ENCODE measurements around the gene TFCP2. TPM values are rescaled to one million over a fixed set of nuclear protein-coding genes. Genes with fewer than 3 reads are reported as not detected.
A peak's percentile ranks its signal among the peaks of the same experiment; 100 is the strongest.

Gene TFCP2
- total and polyA plus RNA-seq, 4 experiments from 2014 or later: 6.0 to 40.0 (median 25.9) TPM

DNA sequence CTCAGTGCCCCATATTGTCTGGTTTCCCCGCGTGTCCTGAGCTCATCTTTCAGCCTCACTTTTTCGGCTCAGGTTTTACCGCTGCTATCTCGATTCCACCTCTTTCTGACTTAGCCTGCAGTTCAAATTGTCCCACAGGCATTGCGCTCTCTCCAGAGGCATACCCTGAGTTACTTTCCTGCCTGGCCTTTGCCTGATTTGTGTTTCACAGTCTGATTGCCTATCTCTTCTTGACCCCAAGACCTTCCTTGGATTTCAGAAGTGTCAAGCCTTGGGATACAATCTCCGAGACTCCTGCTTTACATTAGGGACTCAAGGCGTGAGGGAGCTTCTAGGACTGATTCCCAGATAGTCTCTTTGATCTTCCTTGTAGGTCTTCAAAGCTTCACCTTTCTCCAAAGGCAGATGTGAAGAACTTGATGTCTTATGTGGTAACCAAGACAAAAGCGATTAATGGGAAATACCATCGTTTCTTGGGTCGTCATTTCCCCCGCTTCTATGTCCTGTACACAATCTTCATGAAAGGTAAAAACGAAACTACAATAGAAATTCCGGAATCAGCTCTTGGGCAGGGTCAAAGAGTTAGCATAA is 124.2 kb downstream of the TFCP2 start:
- peak; percentile 20 to 70 (median 57) for DNase-seq

DNA sequence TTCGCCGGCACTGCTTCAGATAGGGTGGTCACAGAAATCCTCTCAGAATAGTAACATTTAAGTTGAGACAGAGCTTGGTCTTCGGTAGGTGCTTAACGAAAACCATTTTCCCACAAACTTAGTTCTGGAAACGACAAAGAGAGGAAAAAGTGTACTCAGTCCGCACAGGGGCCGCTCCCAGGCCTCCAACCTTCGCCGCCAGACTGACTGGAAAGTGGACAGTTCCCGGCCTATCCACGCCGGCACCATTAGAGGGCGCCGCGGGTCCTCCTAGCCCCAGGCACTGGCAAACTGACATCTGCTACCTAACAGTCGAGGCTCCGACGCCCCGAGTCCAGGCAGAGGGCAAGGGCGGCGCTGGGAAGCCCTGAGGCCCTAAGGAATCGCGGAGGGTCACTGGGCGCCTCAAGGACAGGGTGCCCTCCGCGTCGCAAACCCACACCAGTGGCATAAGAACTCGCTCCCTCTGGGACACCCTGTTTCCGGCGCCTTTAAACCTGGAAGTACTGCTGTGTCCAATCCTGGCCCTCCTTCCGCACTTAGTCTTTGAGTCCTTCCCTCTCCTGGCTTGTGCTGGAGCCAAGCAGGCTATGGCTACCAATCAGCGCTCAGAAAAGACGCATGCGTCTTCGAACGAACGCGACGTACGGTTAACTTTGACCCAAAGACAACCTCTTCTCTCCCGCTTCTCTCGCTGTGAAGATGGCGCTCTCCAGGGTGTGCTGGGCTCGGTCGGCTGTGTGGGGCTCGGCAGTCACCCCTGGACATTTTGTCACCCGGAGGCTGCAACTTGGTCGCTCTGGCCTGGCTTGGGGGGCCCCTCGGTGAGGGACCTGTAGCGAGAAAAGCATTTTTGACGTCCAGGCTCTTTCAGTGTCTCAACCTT is 125.0 kb downstream of the TFCP2 start, which contains the start of gene LETMD1:
LETMD1 (plus strand) TSS at position 673 of the 886 bp plus-strand sequence; CDS start at position 703, 30 bp downstream.
- Mint-ChIP-seq H3K4me3 (peak within 1 kb of the TSS; percentile 93 to 98 (median 95)), H3K27me3 (no peaks in the 10 kb centered on the region), H3K27ac (peak within 1 kb of the TSS; percentile 95 to 99 (median 97)), H3K4me1 (peaks cover 15 to 40% (median 28%) of the 10 kb centered on the region in 4 donors), H3K9me3 (peaks cover 0 to 1% (median 0%) of the 10 kb centered on the region in 8 donors), H3K36me3 (peaks cover 13 to 28% of the 10 kb centered on the region in 2 donors)
- ChIA-PET POLR2A (ENCODE audit: partially characterized antibody) (interaction anchor here (0.5 to 3.7 kb wide), 15 partner anchors 13 to 293 kb away, joined by 3 to 32 read pairs (median 5); partner anchors contain the start of genes ATF1, CSRNP2, DAZAP2 and POU6F1), CTCF (ENCODE audit: partially characterized antibody) (interaction anchor here (0.8 to 6.3 kb wide), 11 partner anchors 16 to 936 kb away, joined by 3 to 26 read pairs (median 3); partner anchors contain the start of genes COX14, CSRNP2 and SLC11A2)
- H3K4me3 ChIP-seq (ENCODE audit: low read length in 2 of 2): peak within 1 kb of the TSS; percentile 92 to 98
- H3K4me1 ChIP-seq (ENCODE audit: insufficient read depth, low read length): peaks cover 27% of the 10 kb centered on the region
- H3K27me3 ChIP-seq (ENCODE audit: insufficient read depth, low read length): no peaks in the 10 kb centered on the region
- H3K9me3 ChIP-seq (ENCODE audit: control insufficient read depth in 1 of 2, low read length in 2 of 2): no peaks in the 10 kb centered on the region
- DNase-seq: peak; percentile 94 to 97 (median 96)
- H3K27ac ChIP-seq (ENCODE audit: low read depth, low read length): peak within 1 kb of the TSS; percentile 81
- H3K36me3 ChIP-seq (ENCODE audit: insufficient read depth, low read length): peaks cover 4% of the 10 kb centered on the region
- intact Hi-C loops (cut with micrococcal nuclease): loop anchor here (1.0 to 5.0 kb wide), 11 partner anchors 22 to 484 kb away; partner anchors contain the start of genes BIN2, CSRNP2, POU6F1 and SLC11A2

More for the DNA sequence above, 124.2 kb downstream of the TFCP2 start:
- Histone ChIP-seq H3K4me1 (ENCODE audit: insufficient read depth, low read length) (peaks cover 27% of the 10 kb centered on the region), H3K27ac (ENCODE audit: low read depth, low read length) (peak overlapping the region; percentile 81), H3K36me3 (ENCODE audit: insufficient read depth, low read length) (peaks cover 12% of the 10 kb centered on the region), H3K4me3 (ENCODE audit: low read length in 2 of 2) (peak overlapping the region; percentile 92 to 98), H3K9me3 (ENCODE audit: control insufficient read depth in 1 of 2, low read length in 2 of 2) (no peaks in the 10 kb centered on the region), H3K27me3 (ENCODE audit: insufficient read depth, low read length) (no peaks in the 10 kb centered on the region)
- intact Hi-C loops (cut with micrococcal nuclease): loop anchor here (1.0 to 5.0 kb wide), 6 partner anchors 22 to 274 kb away; partner anchors contain the start of genes BIN2, CSRNP2, POU6F1 and SLC11A2
- Mint-ChIP-seq H3K36me3 (peaks cover 20 to 36% of the 10 kb centered on the region in 2 donors), H3K27ac (peak overlapping the region; percentile 95 to 99 (median 97)), H3K4me1 (peaks cover 15 to 40% (median 28%) of the 10 kb centered on the region in 4 donors), H3K27me3 (no peaks in the 10 kb centered on the region), H3K4me3 (peak overlapping the region; percentile 93 to 98 (median 95)), H3K9me3 (peaks cover 0 to 1% (median 0%) of the 10 kb centered on the region in 8 donors)
- ChIA-PET CTCF (ENCODE audit: partially characterized antibody) (interaction anchor here (1.0 to 6.3 kb wide), 5 partner anchors 20 to 937 kb away, joined by 3 to 26 read pairs (median 3); partner anchors contain the start of gene COX14), POLR2A (ENCODE audit: partially characterized antibody) (interaction anchor here (0.6 to 3.7 kb wide), 15 partner anchors 12 to 1918 kb away, joined by 3 to 32 read pairs (median 5); partner anchors contain the start of genes ATF1, CSRNP2, DAZAP2 and LIMA1)

Other genes starting within 250 kb of the TFCP2 start
- not detected for gene HIGD1C, start 220.6 kb downstream of the TFCP2 start, total RNA-seq
- not detected for gene HIGD1C, start 220.6 kb downstream of the TFCP2 start, polyA plus RNA-seq
- gene SLC11A2, start 146.8 kb downstream of the TFCP2 start, total RNA-seq: 10 to 100 TPM; 55.1 to 62.7 TPM
- gene SLC11A2, start 146.8 kb downstream of the TFCP2 start, polyA plus RNA-seq: 10 to 100 TPM in 1 of 2 donors, 1 to 10 TPM in 1; 7.4 to 18.9 TPM
- 10 to 100 TPM; 83.7 to 93.3 TPM for gene LETMD1, start 124.8 kb downstream of the TFCP2 start, total RNA-seq
- gene LETMD1, start 124.8 kb downstream of the TFCP2 start, polyA plus RNA-seq: 10 to 100 TPM; 32.6 to 36.6 TPM
- gene CSRNP2, start 89.5 kb downstream of the TFCP2 start, total RNA-seq: 10 to 100 TPM; 34.1 to 35.0 TPM
- 1 to 10 TPM; 4.6 to 6.3 TPM for gene CSRNP2, start 89.5 kb downstream of the TFCP2 start, polyA plus RNA-seq
- 10 to 100 TPM; 71.9 to 79.8 TPM for gene POU6F1, start 44.9 kb upstream of the TFCP2 start, total RNA-seq
- 1 to 10 TPM; 1.4 to 8.5 TPM for gene POU6F1, start 44.9 kb upstream of the TFCP2 start, polyA plus RNA-seq
- gene DAZAP2, start 65.7 kb upstream of the TFCP2 start, total RNA-seq: 100 to 1,000 TPM; 275 to 286 TPM
- gene DAZAP2, start 65.7 kb upstream of the TFCP2 start, polyA plus RNA-seq: 1,000 to 10,000 TPM; 1,322 to 2,333 TPM
- gene SMAGP, start 97.3 kb upstream of the TFCP2 start, total RNA-seq: 1 to 10 TPM; 3.9 to 5.5 TPM
- 10 to 100 TPM; 10.6 to 18.9 TPM for gene SMAGP, start 97.3 kb upstream of the TFCP2 start, polyA plus RNA-seq
- 100 to 1,000 TPM; 215 to 221 TPM for gene BIN2, start 151.0 kb upstream of the TFCP2 start, total RNA-seq
- 100 to 1,000 TPM; 183 to 309 TPM for gene BIN2, start 151.0 kb upstream of the TFCP2 start, polyA plus RNA-seq
- under 1 TPM; 0.36 to 0.73 TPM for gene CELA1, start 173.5 kb upstream of the TFCP2 start, total RNA-seq
- gene CELA1, start 173.5 kb upstream of the TFCP2 start, polyA plus RNA-seq: 1 to 10 TPM; 1.6 to 3.7 TPM
- 1 to 10 TPM; 1.7 to 4.9 TPM for gene GALNT6, start 218.3 kb upstream of the TFCP2 start, total RNA-seq
- 1 to 10 TPM; 2.3 to 9.2 TPM for gene GALNT6, start 218.3 kb upstream of the TFCP2 start, polyA plus RNA-seq

Data from CD4-positive, alpha-beta memory T cell (primary cell).